Smooth muscle cell of the brain vasculature (primary cell): ENCODE results near the gene FAM107B.

Source experiments
- DNase-seq: peaks from one replicate; pipeline ENCODE4 v3.0.0-alpha.2; 2012; ENCODE audit warnings: low read depth, low spot score

The FAM107B gene

GRCh38 chr10:14779001-14779651, 4.4 kb upstream of the FAM107B start:
- DNase-seq, result no peak

GRCh38 chr10:14776546-14776945, 1.8 kb upstream of the FAM107B start:
- DNase-seq, result no peak

- DNase-seq, result no peak
Observed at GRCh38 chr10:14775656-14776055, 959 bp upstream of the FAM107B start.

- no peak for DNase-seq
Observed at GRCh38 chr10:14774214-14774580, 500 bp downstream of the FAM107B start.

GRCh38 chr10:14773551-14774213, 1.0 kb downstream of the FAM107B start:
- no peak for DNase-seq

- no peak for DNase-seq
Observed at GRCh38 chr10:14772399-14772798, 2.3 kb downstream of the FAM107B start.

GRCh38 chr10:14770927-14771326, 3.8 kb downstream of the FAM107B start:
- DNase-seq, result no peak

- no peak for DNase-seq
Observed at GRCh38 chr10:14761372-14761771, 13.3 kb downstream of the FAM107B start.

- no peak for DNase-seq
Observed at GRCh38 chr10:14758994-14759664, 15.6 kb downstream of the FAM107B start.

- DNase-seq, result no peak
Observed at GRCh38 chr10:14758451-14758850, 16.2 kb downstream of the FAM107B start.

GRCh38 chr10:14757986-14758385, 16.7 kb downstream of the FAM107B start:
- no peak for DNase-seq

GRCh38 chr10:14757394-14757793, 17.3 kb downstream of the FAM107B start:
- no peak for DNase-seq

GRCh38 chr10:14753441-14753840, 21.3 kb downstream of the FAM107B start:
- DNase-seq, result no peak

GRCh38 chr10:14751921-14752320, 22.8 kb downstream of the FAM107B start:
- peak; percentile 45 for DNase-seq

- peak; percentile 6 for DNase-seq
Observed at GRCh38 chr10:14751014-14751896, 23.4 kb downstream of the FAM107B start.

GRCh38 chr10:14749070-14749809, 25.5 kb downstream of the FAM107B start:
- no peak for DNase-seq

- DNase-seq, result no peak
Observed at GRCh38 chr10:14748441-14748840, 26.3 kb downstream of the FAM107B start.

GRCh38 chr10:14742815-14743214, 31.9 kb downstream of the FAM107B start:
- DNase-seq, result no peak

- DNase-seq, result no peak
Observed at GRCh38 chr10:14742382-14742781, 32.3 kb downstream of the FAM107B start.

GRCh38 chr10:14740684-14741247, 33.9 kb downstream of the FAM107B start:
- no peak for DNase-seq
